Upper lobe of right lung (tissue), 1 donor: ENCODE results near the gene RPS15. TPM values are rescaled to one million over a fixed set of nuclear protein-coding genes. Genes with fewer than 3 reads are reported as not detected.

Experiments
- ATAC-seq: fragments of 200-7000 bp; cut with Tn5 transposase; one replicate; pipeline ENCODE4 v1.9.1; 2020; ENCODE audit warnings: mild to moderate bottlenecking, moderate library complexity
- DNase-seq: peaks from one replicate; pipeline ENCODE4 v3.0.0-alpha.2; 2020
- H3K27ac ChIP-seq: fragments of 200-600 bp; one replicate; pipeline ENCODE4 v1.8.0; 2022
- H3K27me3 ChIP-seq: fragments of 200-600 bp; one replicate; pipeline ENCODE4 v1.8.0; 2022; ENCODE audit warnings: mild to moderate bottlenecking
- H3K36me3 ChIP-seq: fragments of 200-600 bp; one replicate; pipeline ENCODE4 v1.8.0; 2022
- H3K4me1 ChIP-seq: fragments of 200-600 bp; one replicate; pipeline ENCODE4 v1.8.0; 2022
- H3K4me3 ChIP-seq: fragments of 200-600 bp; one replicate; pipeline ENCODE4 v1.8.0; 2022; ENCODE audit warnings: mild to moderate bottlenecking
- H3K9me3 ChIP-seq: fragments of 200-600 bp; one replicate; pipeline ENCODE4 v1.8.0; 2022
- CTCF ChIP-seq: fragments of 200-600 bp; IDR thresholded peaks from one replicate; pipeline ENCODE4 v1.8.0; 2022; ENCODE audit warnings: antibody characterized with exemption
- intact Hi-C: fragments of 100-400 bp; cut with DNase I; formaldehyde crosslinking; loops from one replicate; pipeline ENCODE4 v1.11.0; 2022
- total RNA-seq: library from RNA; stranded (reverse); fragmentation: NEBNext Ultra II Directional; extraction: Animal tissue kit (Norgen Biotek cat#: 25700); gene quantifications from one replicate; pipeline ENCODE4 v1.2.1, GENCODE V29; 2021
- donor health status: DM: no; HTN: yes; CAD: no; lungs with severe emphysema.

Gene RPS15
- total RNA-seq, 1 donor from 2014 or later: 841 TPM

DNA sequence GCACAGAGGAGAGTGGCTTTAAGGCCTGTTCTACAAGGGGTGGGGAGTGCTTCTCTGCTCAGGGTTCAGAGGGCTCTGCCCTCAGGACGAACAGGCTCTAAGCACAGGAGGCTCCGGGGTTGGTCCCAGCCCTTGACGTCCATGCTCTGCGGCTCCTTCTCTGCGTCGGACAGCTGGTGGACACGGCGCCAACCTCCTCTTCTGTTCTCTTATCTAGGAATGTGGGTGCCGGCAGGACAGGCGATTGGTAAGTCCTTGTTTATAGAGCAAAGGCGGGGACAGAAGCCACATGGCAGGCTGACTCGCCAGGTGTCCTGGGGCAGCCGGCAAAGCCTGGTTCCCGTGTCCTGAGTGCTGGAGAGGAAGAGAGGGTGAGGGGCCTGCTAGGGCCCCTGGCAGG, 8.4 kb upstream of the RPS15 start:
- Histone ChIP-seq H3K36me3 (peaks cover 99% of the 10 kb centered on the region), H3K4me3 (no peak overlapping the region), H3K9me3 (no peaks in the 10 kb centered on the region), H3K4me1 (no peaks in the 10 kb centered on the region), H3K27ac (no peak overlapping the region), H3K27me3 (no peaks in the 10 kb centered on the region)
- DNase-seq (no peak), ATAC-seq (peak; percentile 58)
- TF ChIP-seq CTCF: no peak
- intact Hi-C loops: no loop called here

DNA sequence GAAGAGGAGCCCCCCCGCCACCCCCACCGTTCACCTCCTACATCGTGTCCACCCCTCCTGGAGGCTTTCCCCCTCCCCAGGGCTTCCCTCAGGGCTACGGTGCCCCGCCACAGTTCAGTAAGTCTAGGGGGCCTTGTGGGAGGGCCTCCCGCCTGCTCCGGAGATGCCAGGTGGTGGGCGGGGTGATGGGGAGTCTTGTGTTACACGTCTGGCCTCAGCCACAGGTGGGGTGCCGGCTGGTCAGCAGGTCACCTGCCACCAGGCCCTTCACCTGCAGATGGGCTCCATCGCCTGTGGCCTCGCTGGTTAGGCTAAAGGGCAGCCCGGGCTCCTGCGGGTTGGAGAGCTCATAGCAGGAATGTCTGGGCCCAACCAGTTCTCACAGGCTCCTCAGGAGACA, 8.0 kb upstream of the RPS15 start:
- DNase-seq (peak; percentile 62), ATAC-seq (no peak)
- intact Hi-C loops: no loop called here
- H3K4me3 ChIP-seq: no peak overlapping the region
- no peaks in the 10 kb centered on the region for H3K27me3 ChIP-seq
- H3K36me3 ChIP-seq: peaks cover 99% of the 10 kb centered on the region
- H3K9me3 ChIP-seq: no peaks in the 10 kb centered on the region
- no peak overlapping the region for H3K27ac ChIP-seq
- no peak for TF ChIP-seq CTCF
- H3K4me1 ChIP-seq: no peaks in the 10 kb centered on the region

GRCh38 chr19:1431759-1432506, 6.3 kb upstream of the RPS15 start:
- no peak for DNase-seq
- Histone ChIP-seq H3K27ac (no peak overlapping the region), H3K9me3 (no peaks in the 10 kb centered on the region), H3K27me3 (no peaks in the 10 kb centered on the region), H3K4me3 (no peak overlapping the region), H3K4me1 (no peaks in the 10 kb centered on the region), H3K36me3 (peaks cover 85% of the 10 kb centered on the region)
- ATAC-seq: no peak
- intact Hi-C loops: no loop called here
- TF ChIP-seq CTCF: no peak

- intact Hi-C loops: no loop called here
- Histone ChIP-seq H3K4me1 (no peaks in the 10 kb centered on the region), H3K9me3 (no peaks in the 10 kb centered on the region), H3K27ac (no peak overlapping the region), H3K27me3 (no peaks in the 10 kb centered on the region), H3K36me3 (peaks cover 80% of the 10 kb centered on the region), H3K4me3 (no peak overlapping the region)
- DNase-seq: no peak
- ATAC-seq: no peak
- no peak for TF ChIP-seq CTCF
Measured at GRCh38 chr19:1432507-1432887, 5.7 kb upstream of the RPS15 start.

DNA sequence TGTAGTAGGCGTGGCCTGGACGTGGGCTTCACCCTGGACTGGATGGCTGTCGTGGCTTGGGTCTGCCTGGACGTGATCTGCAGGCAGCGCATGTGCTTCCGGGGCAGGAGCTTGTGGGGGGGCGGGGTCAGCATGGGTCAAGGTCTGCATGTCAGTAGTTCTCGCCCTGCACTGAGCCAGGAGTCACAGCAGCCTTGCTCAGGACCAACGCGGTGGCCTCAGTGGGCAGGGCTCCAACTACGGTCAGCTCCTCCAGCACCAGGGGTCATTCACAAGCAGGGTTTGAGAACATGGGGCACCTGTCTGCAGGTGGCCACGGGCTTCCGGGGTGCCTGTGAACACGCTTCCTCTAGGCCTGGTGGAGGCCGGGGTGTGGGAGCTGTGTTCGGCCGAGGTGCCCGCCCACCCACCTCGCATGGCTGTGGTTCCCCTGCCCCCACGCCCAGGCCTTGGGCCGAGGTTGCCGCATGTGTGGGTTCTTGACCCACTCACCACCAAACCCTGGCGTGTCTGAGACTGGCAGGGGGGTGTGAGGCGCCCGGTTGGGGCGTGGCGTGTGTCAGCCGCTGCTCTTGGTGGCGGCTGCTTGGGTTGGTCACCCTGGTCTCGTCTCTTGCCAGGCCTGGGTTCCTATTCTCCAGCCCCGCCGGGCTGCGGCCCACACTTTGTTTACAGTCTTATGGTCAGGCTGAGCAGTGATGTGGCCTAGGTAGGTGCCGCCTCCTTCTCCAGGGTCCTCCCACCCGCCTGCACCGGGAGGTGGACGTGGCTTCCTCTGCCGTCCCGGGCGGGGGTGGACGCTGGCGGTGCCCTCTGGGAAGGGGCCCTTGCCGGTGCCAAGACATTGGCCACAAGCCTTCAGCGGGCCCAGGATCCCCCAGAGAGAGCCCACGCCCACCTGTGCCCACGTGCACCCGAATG, 4.8 kb upstream of the RPS15 start:
- DNase-seq (peak; percentile 63), ATAC-seq (no peak)
- no peaks in the 10 kb centered on the region for H3K27me3 ChIP-seq
- no peaks in the 10 kb centered on the region for H3K9me3 ChIP-seq
- no peak overlapping the region for H3K4me3 ChIP-seq
- H3K4me1 ChIP-seq: no peaks in the 10 kb centered on the region
- TF ChIP-seq CTCF: no peak
- intact Hi-C loops: no loop called here
- no peak overlapping the region for H3K27ac ChIP-seq
- peaks cover 71% of the 10 kb centered on the region for H3K36me3 ChIP-seq
